Heart left ventricle (tissue), 16 donors: ENCODE measurements around the gene RNF5. TPM values are rescaled to one million over a fixed set of nuclear protein-coding genes. Genes with fewer than 3 reads are reported as not detected.

Experiments
- ATAC-seq, 4 donors: fragments of 200-7000 bp; cut with Tn5 transposase; one replicate each; pipeline ENCODE4 v1.9.1; 2020 to 2022; ENCODE audit warnings: moderate library complexity in 4 of 4, mild to moderate bottlenecking in 3 of 4, moderate number of reproducible peaks in 1 of 4
- DNase-seq, 5 donors: peaks; one replicate each; pipeline ENCODE4 v3.0.0-alpha.2; 2020
- H3K27ac ChIP-seq, 12 donors: fragments of 200-600 bp; sonication (generic) in 4 of 12; one replicate each; pipeline versions ENCODE4 v1.5.0 to v1.8.0; 2016 to 2022; ENCODE audit warnings: mild to moderate bottlenecking in 2 of 12
- H3K27me3 ChIP-seq, 9 donors: fragments of 200-600 bp; sonication (generic) in 2 of 9; one replicate each; pipeline versions ENCODE4 v1.5.1 to v1.8.0; 2016 to 2022; ENCODE audit warnings: mild to moderate bottlenecking in 3 of 9
- H3K36me3 ChIP-seq, 9 donors: fragments of 200-600 bp; sonication (generic) in 2 of 9; one replicate each; pipeline versions ENCODE4 v1.5.0 to v1.8.0; 2018 to 2022; ENCODE audit warnings: mild to moderate bottlenecking in 2 of 9
- H3K4me1 ChIP-seq, 12 donors: fragments of 200-600 bp; sonication (generic) in 4 of 12; one replicate each; pipeline versions ENCODE4 v1.5.0 to v1.8.0; 2016 to 2022; ENCODE audit warnings: mild to moderate bottlenecking in 3 of 12
- H3K4me3 ChIP-seq, 12 donors: fragments of 200-600 bp; sonication (generic) in 4 of 12; one replicate each; pipeline versions ENCODE4 v1.5.0 to v1.8.0; 2017 to 2022; ENCODE audit warnings: mild to moderate bottlenecking in 9 of 12, moderate library complexity in 4 of 12
- H3K9me3 ChIP-seq, 12 donors: fragments of 200-600 bp; sonication (generic) in 4 of 12; one replicate each; pipeline versions ENCODE4 v1.5.0 to v1.8.0; 2016 to 2022; ENCODE audit warnings: mild to moderate bottlenecking in 1 of 12
- POLR2A ChIP-seq, 2 donors: fragments of 450-650 bp; IDR thresholded peaks; one replicate each; pipeline ENCODE4 v1.6.1; 2017; ENCODE audit warnings: antibody characterized with exemption in 2 of 2, mild to moderate bottlenecking in 2 of 2, moderate library complexity in 2 of 2
- WGBS, 4 donors: extraction: QIAGEN DNeasy Blood & Tissue Kit in 2 of 4; methylation state at CpG; one replicate each; pipeline versions ENCODE4 v1.1.5 to v1.1.7; 2013 to 2018; 5-methylcytosine and 5-hydroxymethylcytosine counted together
- intact Hi-C, 10 donors: fragments of 100-400 bp; cut with DNase I; formaldehyde crosslinking; loops; one replicate each; pipeline versions ENCODE4 v1.11.1 to v1.14.2; 2022
- polyA plus RNA-seq, 2 donors: library from polyadenylated mRNA; stranded (reverse); fragments of 200-250 nt; gene quantifications; one replicate each; pipeline ENCODE4 v1.2.3, GENCODE V29; 2013
- total RNA-seq, 9 donors: library from RNA; depleted of rRNA in 2 of 9; stranded (reverse); fragments of >200 nt in 2 of 9; fragmentation: NEBNext Ultra II Directional in 3 of 9; extraction: Animal tissue kit (Norgen Biotek cat#: 25700) in 3 of 9; gene quantifications; one replicate each; pipeline versions ENCODE4 v1.1.0 to v1.2.4, GENCODE V29; 2016 to 2023
- TF ChIP-seq, protein P1 (sequence below), 12 donors: fragments of 200-600 bp; sonication (generic) in 4 of 12; IDR thresholded peaks; one replicate each; pipeline versions ENCODE4 v1.5.0 to v1.8.0; 2018 to 2022; ENCODE audit warnings: antibody characterized with exemption in 12 of 12, mild to moderate bottlenecking in 5 of 12
- donor health status: ischemic (EF 13 %, LVEDD 7.1; RV severe dilation, severe dysfunction).
- donor health status: healthy with polysubstance abuse.
- donor health status: DM: no; HTN: yes; CAD: no.
- donor health status: DM: no; HTN: no; CAD: no.
- donor health status: ischemic (EF 25% LVEDD 6.9; RV normal size, moderate dysfunction).
- donor health status: ischemic (EF 25% LVEDD 5.7; RV mildly dilated, moderate dysfunction).
- donor health status: healthy.
- donor health status: DM: yes; HTN: yes; CAD: no.
- donor health status: ischemic (EF 35%, LVEDD 5.7; RV mildly dilated, moderate dysfunction).
- donor health status: nonischemic (EF 11% LVEDD 7.7; RV severe dilation, severe dysfunction).
- donor health status: DM: yes; HTN: yes; CAD: no.
- donor health status: PGD.
- donor health status: ischemic (EF 29% LVEDD 5.4; RV normal size, mild dysfunction).
- donor health status: nonischemic (EF 23%, LVEDD 6.1; RV moderate dilation, normal function).

RNF5 gene
- total and polyA plus RNA-seq, 11 donors = 62.7 to 136 (median 89.9) TPM

DNA sequence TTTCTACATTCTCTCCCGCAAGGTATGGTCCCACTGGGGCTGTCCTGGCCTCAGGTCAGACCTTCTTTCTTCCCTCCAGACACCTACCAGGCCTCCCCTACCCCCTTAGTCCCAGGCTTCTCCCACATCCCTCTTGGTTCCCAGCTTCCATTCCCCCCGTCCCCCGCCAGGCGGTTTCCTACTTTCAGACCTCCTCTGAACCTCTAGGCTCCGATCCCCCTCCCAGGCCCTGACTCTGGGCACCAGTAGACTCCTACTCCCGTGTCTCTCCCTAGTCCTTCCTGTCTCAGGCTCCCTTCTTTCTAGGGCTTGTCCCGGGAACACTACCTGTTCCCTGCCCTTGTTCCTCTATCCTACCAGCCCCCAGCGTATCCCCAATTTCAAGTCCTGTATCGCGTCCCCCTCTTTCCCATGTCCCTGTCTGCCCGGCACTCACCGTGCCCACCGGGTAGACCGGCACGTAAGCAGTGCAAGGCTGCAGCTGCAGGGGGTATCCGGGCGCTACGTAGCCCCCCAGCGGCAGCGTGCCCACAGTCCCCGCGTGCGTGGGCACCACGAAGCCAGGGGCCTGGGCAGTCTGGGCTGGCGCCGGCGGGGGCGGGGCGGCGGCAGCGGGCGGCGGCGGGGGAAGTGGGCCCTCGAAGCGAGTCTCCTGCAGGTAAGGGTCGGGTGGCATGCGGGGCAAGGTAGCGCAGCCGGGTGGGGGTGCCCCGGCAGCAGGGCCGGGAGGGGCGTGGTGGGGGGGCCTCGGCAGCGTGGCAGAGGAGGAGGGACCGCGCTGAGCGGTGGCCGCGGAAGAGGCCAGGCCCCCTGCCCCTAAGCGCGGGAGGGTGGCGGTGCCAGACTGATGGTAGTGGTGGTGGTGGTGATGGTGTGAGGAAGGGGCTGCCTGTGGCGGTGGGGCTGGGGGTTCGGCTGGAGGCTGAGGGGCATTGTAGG, 28.0 kb upstream of the RNF5 start:
- Histone ChIP-seq H3K27ac (peak overlapping the region in 1 of 12 donors; percentile 41), H3K36me3 (peaks cover 0 to 5% (median 0%) of the 10 kb centered on the region in 9 donors), H3K9me3 (no peaks in the 10 kb centered on the region), H3K27me3 (peaks cover 0 to 48% (median 6%) of the 10 kb centered on the region in 9 donors), H3K4me3 (peak overlapping the region in 3 of 12 donors; percentile 69 to 91 (median 69)), H3K4me1 (peaks cover 6 to 37% (median 21%) of the 10 kb centered on the region in 12 donors)
- WGBS, 4 donors = 36 to 59% (median 51%) methylated on average over 53 to 55 of the region's 55 CpGs
- no peak for ATAC-seq
- no peak for TF ChIP-seq POLR2A (IDR thresholded peaks at IDR 0.05)
- intact Hi-C loops = loop anchor here in 6 of 10 donors (5.0 to 10.0 kb wide), 4 partner anchors 33 to 105 kb away; no protein-coding TSS in a partner anchor
- DNase-seq = no peak

DNA sequence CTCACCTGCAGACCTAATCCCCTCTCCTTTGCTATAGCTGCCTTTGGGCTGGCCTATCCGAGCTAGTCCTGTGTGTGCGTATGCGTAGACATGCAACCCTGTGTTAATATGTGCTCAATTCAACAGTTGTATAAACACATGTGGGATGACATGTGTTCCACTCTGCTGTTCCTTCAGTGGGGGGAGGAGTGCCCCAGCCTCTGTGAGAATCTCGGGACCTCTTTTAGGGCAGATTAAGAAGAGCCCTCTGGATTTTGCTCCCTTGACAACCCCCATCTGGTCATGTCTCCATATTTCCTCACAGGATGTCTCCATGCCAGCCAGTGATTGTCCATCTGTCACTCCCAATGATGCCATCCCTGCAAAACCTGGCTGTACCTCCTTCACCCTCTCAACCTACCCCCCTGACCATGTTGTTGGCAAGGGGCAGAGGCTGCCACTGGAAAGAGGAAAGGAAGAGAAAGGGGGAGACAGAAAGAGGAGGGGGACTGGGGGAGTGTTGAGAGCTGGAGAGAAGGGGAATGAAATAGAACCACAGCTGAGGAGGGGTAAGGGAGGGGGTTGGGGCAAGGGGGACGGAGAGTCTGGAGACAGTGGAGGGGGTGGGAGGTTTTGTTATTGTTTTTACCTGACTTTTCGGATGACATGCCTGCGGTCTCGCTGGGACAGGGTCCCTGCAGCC, 26.9 kb upstream of the RNF5 start:
- Histone ChIP-seq H3K36me3 (peaks cover 0 to 12% (median 5%) of the 10 kb centered on the region in 9 donors), H3K27me3 (peaks cover 0 to 48% (median 6%) of the 10 kb centered on the region in 9 donors), H3K9me3 (no peaks in the 10 kb centered on the region), H3K27ac (peak overlapping the region in 5 of 12 donors; percentile 4 to 93 (median 54)), H3K4me3 (peak overlapping the region in 9 of 12 donors; percentile 41 to 91 (median 82)), H3K4me1 (peaks cover 6 to 41% (median 21%) of the 10 kb centered on the region in 12 donors)
- ATAC-seq (no peak), DNase-seq (no peak)
- intact Hi-C loops = loop anchor here in 6 of 10 donors (5.0 to 10.0 kb wide), 4 partner anchors 34 to 107 kb away; no protein-coding TSS in a partner anchor
- no peak for TF ChIP-seq POLR2A (IDR thresholded peaks at IDR 0.05)
- TF ChIP-seq, protein P1, sequence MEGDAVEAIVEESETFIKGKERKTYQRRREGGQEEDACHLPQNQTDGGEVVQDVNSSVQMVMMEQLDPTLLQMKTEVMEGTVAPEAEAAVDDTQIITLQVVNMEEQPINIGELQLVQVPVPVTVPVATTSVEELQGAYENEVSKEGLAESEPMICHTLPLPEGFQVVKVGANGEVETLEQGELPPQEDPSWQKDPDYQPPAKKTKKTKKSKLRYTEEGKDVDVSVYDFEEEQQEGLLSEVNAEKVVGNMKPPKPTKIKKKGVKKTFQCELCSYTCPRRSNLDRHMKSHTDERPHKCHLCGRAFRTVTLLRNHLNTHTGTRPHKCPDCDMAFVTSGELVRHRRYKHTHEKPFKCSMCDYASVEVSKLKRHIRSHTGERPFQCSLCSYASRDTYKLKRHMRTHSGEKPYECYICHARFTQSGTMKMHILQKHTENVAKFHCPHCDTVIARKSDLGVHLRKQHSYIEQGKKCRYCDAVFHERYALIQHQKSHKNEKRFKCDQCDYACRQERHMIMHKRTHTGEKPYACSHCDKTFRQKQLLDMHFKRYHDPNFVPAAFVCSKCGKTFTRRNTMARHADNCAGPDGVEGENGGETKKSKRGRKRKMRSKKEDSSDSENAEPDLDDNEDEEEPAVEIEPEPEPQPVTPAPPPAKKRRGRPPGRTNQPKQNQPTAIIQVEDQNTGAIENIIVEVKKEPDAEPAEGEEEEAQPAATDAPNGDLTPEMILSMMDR (IDR thresholded peaks at IDR 0.05) = no peak
- 36 to 47% (median 43%) methylated on average over 8 of the region's 8 CpGs for WGBS, 4 donors

DNA sequence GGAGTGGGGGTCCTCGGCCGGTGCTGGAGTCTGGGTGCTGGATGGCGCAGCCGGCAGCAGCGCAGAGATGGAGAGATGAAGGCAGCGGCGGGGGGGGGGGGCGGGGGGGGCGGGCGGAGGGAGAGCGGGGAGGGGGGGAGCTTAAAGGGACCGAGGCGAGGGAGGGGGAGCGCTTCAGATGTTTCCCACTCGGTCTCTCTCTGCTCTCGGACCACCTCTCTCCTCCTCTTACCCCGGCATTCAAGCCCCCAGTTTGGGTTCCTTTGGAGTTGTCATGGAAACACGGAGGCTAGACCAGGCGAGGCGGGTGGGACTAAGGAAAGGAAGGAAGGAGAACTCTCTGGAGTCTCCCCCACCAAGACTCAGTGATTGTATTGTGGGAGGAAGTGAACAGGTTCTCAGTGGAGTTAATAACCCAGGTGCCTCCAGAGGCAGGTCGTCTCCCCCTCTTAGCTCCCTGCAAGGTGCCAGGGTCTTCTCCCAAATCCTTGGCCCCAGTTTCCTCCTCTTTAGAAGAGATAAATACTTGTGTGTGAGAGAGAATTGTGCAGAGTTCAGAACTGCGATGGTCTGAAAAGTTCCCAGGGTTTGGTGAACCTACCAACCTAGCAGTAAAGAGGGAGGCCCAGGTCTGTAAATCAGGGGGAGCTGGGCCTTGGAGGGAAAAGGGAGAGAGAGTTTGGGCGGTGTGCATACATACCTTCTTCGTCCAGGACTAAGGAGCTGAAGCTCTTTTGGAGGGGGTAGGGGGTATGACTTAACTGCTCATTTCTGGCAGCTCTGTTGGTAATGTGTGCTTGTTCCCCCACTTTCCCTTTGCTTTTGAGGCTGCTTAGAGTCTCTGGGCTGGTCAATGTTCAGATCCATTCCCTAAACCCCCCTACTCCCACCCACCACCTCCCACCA, 26.1 kb upstream of the RNF5 start, which contains the start of gene PRRT1:
TSS of gene PRRT1 (minus strand) at position 77 of the 906 bp plus-strand sequence. CDS start 112 bp downstream, outside the sequence.
- H3K27me3 ChIP-seq = peaks cover 0 to 48% (median 6%) of the 10 kb centered on the region in 9 donors
- no peak for TF ChIP-seq POLR2A (IDR thresholded peaks at IDR 0.05)
- TF ChIP-seq, protein P1 (IDR thresholded peaks at IDR 0.05) = no peak
- no peaks in the 10 kb centered on the region for H3K9me3 ChIP-seq
- intact Hi-C loops = loop anchor here in 7 of 10 donors (1.0 to 10.0 kb wide), 6 partner anchors 21 to 107 kb away; partner anchors contain the start of gene FKBPL (in 1 of the 7)
- 23 to 27% (median 24%) methylated on average over 18 to 22 of the region's 24 CpGs for WGBS, 4 donors
- DNase-seq (no peak), ATAC-seq (no peak)
- H3K36me3 ChIP-seq = peaks cover 0 to 20% (median 13%) of the 10 kb centered on the region in 9 donors
- peak within 1 kb of the TSS in 10 of 12 donors; percentile 66 to 91 (median 80) for H3K4me3 ChIP-seq
- H3K27ac ChIP-seq = peak within 1 kb of the TSS in 11 of 12 donors; percentile 80 to 96 (median 92)
- H3K4me1 ChIP-seq = peaks cover 6 to 41% (median 21%) of the 10 kb centered on the region in 12 donors
